Measurements from ENCODE around the gene ATP9B. TPM values are rescaled to one million over a fixed set of nuclear protein-coding genes. Genes with fewer than 3 reads are reported as not detected.
A peak's percentile ranks its signal among the peaks of the same experiment; 100 is the strongest.

Gene ATP9B
- total RNA-seq, 1 experiment from 2014 or later, result 17.8 TPM

- no peaks in the 10 kb centered on the region for H4K20me1 ChIP-seq (ENCODE audit: insufficient read depth)
- ChIA-PET POLR2A (no interaction called here), RAD21 (ENCODE audit: low non-redundant PET in 1 of 2, low total read pairs in 2 of 2, uncharacterized antibody in 2 of 2, unreplicated experiment in 2 of 2) (no interaction called here), CTCF (interaction anchor here (1.0 to 1.5 kb wide), 4 partner anchors 146 to 299 kb away, joined by 3 to 4 read pairs (median 4); no protein-coding TSS in a partner anchor)
- no peaks in the 10 kb centered on the region for H3K27me3 ChIP-seq (ENCODE audit: insufficient read depth, low read length)
- H3K4me3 ChIP-seq (replicated peaks in 1 of 2; ENCODE audit: low read depth in 1 of 2, low read length in 2 of 2), result no peak overlapping the region
- H3K4me2 ChIP-seq (ENCODE audit: low read length), result no peak overlapping the region
- no peak overlapping the region for H3K27ac ChIP-seq (ENCODE audit: low read depth, low read length)
- no peaks in the 10 kb centered on the region for H3K9me3 ChIP-seq (ENCODE audit: control insufficient read depth in 1 of 2, insufficient read depth in 1 of 2, low read depth in 1 of 2, low read length in 2 of 2)
- H2AFZ ChIP-seq (ENCODE audit: low read depth, low read length, poor library complexity, severe bottlenecking), result no peak overlapping the region
- no peaks in the 10 kb centered on the region; a peak in 1 of 4 replicates for H3K36me3 ChIP-seq (ENCODE audit: control insufficient read depth in 1 of 2, insufficient read depth in 2 of 2, low read length in 2 of 2)
- BruUV-seq (replicated peaks), result no TSS peak
- intact Hi-C loops (cut with micrococcal nuclease), result loop anchor here (1.0 kb wide), 1 partner anchor 147 kb away; no protein-coding TSS in a partner anchor
- H3K9ac ChIP-seq (ENCODE audit: low read length), result no peak overlapping the region
- ATAC-seq, result peak; percentile 73
- no peaks in the 10 kb centered on the region for H3K9me2 ChIP-seq (ENCODE audit: insufficient read depth)
- H3K79me2 ChIP-seq (ENCODE audit: insufficient read depth, low read length), result no peaks in the 10 kb centered on the region
- peaks cover 0 to 5% of the 10 kb centered on the region in 2 experiments; a peak in 1 of 4 replicates for H3K4me1 ChIP-seq (ENCODE audit: control insufficient read depth in 1 of 2, insufficient read depth in 2 of 2, low read length in 2 of 2)
- TF ChIP-seq FOSL1 (IDR thresholded peaks at IDR 0.05; ENCODE audit: low read depth) (no peak), JUND (IDR thresholded peaks at IDR 0.05) (no peak), CEBPB (IDR thresholded peaks at IDR 0.05; ENCODE audit: low read depth) (no peak), RAD21 (IDR thresholded peaks at IDR 0.05; ENCODE audit: low read depth) (peak; percentile 95), YY1 (IDR thresholded peaks at IDR 0.05; ENCODE audit: extremely low read depth, insufficient replicate concordance, low read depth, low read length) (no peak), ZFX (IDR thresholded peaks at IDR 0.05) (no peak), POLR2A (IDR thresholded peaks at IDR 0.05; ENCODE audit: borderline replicate concordance, extremely low read depth, insufficient read depth, insufficient read length) (no peak), ELF1 (IDR thresholded peaks at IDR 0.05; ENCODE audit: borderline replicate concordance, low read depth) (no peak), EGR1 (IDR thresholded peaks at IDR 0.05; ENCODE audit: low read depth) (no peak), CTCF (IDR thresholded peaks at IDR 0.05 in 2 of 3, conservative IDR thresholded peaks at IDR 0.05 in 1 of 3; ENCODE audit: borderline replicate concordance in 1 of 3, insufficient read depth in 1 of 3, low read depth in 2 of 3, low read length in 2 of 3) (peak; percentile 79 to 91 (median 84)), ZNF274 (IDR thresholded peaks at IDR 0.05; ENCODE audit: low read depth, low read length) (no peak)
- no peak for DNase-seq (ENCODE audit: low read depth, low spot score)
These were observed 311.9 kb downstream of the ATP9B start for GRCh38 chr18:79380816-79381806.

Data from HCT116 (cell line).